Type B pancreatic cell (in vitro differentiated cells): ENCODE measurements around the gene DCAF6. TPM values are rescaled to one million over a fixed set of nuclear protein-coding genes. Genes with fewer than 3 reads are reported as not detected.

Experiments
- DNase-seq: peaks from one replicate; pipeline ENCODE4 v3.0.0; 2021; ENCODE audit warnings: mixed read lengths; ENCODE audit not compliant: unreplicated experiment; ENCODE audit errors: extremely low spot score
- H3K27ac Mint-ChIP-seq: 2 replicates; pipeline ENCODE4 v1.8.0; 2021; ENCODE audit warnings: mild to moderate bottlenecking, mixed read lengths
- H3K27me3 Mint-ChIP-seq: 2 replicates; pipeline ENCODE4 v1.8.0; 2021; ENCODE audit warnings: mixed read lengths
- H3K36me3 Mint-ChIP-seq: 2 replicates; pipeline ENCODE4 v1.8.0; 2021; ENCODE audit warnings: mixed read lengths
- H3K4me1 Mint-ChIP-seq: one replicate; pipeline ENCODE4 v1.8.0; 2021; ENCODE audit warnings: mixed read lengths; ENCODE audit not compliant: unreplicated experiment
- H3K4me3 Mint-ChIP-seq: 2 replicates; pipeline ENCODE4 v1.8.0; 2021; ENCODE audit warnings: mild to moderate bottlenecking, mixed read lengths
- H3K9me3 Mint-ChIP-seq: 2 replicates; pipeline ENCODE4 v1.8.0; 2021; ENCODE audit warnings: mixed read lengths
- CTCF ChIP-seq: fragments of 200-600 bp; sonication (generic); conservative IDR thresholded peaks from 2 replicates; pipeline ENCODE4 v1.5.0; 2021; ENCODE audit warnings: antibody characterized with exemption, mild to moderate bottlenecking
- total RNA-seq: library from RNA; stranded (reverse); gene quantifications from 2 replicates; pipeline ENCODE4 v1.2.1, GENCODE V29; 2021; ENCODE audit warnings: low replicate concordance

Gene DCAF6
- total RNA-seq, 1 donor from 2014 or later = 27.2 TPM

DNA sequence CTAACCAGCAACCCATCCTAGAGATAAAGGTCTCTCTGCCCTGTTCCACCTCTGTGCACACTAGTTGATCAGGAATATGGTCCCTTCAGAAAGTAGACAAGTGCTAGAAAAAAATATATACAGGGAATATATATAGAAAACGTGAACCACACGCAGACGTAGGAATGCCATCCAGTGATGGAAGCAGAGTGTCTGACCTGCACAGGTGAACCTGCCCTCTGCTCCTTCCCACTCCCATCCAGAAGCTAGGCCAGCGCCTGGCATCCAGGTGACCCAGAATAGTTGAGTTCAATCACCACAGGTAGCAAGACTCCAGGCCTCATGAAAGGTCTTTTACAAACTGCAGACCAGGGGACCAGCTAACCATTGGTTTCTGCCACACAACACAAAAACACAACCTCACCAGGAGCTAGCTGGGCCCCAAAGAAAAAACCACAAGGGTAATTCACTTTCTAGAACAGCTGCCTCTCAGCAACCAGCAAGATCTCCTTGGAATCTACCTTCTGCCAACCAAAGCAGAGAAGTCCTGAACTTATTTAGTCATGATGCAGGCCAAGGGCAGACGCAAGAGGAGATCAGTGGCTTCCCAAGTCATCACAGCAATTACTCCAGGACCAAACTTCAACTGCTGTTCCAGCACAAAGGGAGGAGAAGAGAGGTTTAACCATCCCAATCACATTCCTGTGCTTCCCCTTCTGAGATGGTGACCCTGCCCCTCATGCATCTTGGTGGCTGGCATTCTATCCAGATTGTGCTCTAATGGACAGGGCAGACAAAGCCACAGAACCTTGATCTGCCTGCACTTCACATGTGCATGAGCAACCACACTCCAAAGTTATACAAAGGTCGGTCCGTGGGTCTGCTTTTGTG is 147.2 kb downstream of the DCAF6 start:
- Mint-ChIP-seq H3K4me3 (no peak overlapping the region), H3K27ac (no peak overlapping the region), H3K4me1 (peaks cover 5% of the 10 kb centered on the region), H3K36me3 (peaks cover 22% of the 10 kb centered on the region), H3K9me3 (no peaks in the 10 kb centered on the region), H3K27me3 (no peaks in the 10 kb centered on the region)
- no peak for DNase-seq
- TF ChIP-seq CTCF = no peak

- peaks cover 5% of the 10 kb centered on the region for H3K4me1 Mint-ChIP-seq
- no peak for DNase-seq
- H3K27me3 Mint-ChIP-seq = no peaks in the 10 kb centered on the region
- peak; percentile 88 for TF ChIP-seq CTCF
- no peaks in the 10 kb centered on the region for H3K9me3 Mint-ChIP-seq
- peaks cover 22% of the 10 kb centered on the region for H3K36me3 Mint-ChIP-seq
- no peak overlapping the region for H3K27ac Mint-ChIP-seq
- no peak overlapping the region for H3K4me3 Mint-ChIP-seq
These were observed 148.1 kb downstream of the DCAF6 start for GRCh38 chr1:168084396-168085231.

GRCh38 chr1:168085401-168085872 is 149.0 kb downstream of the DCAF6 start:
- H3K36me3 Mint-ChIP-seq = peaks cover 23% of the 10 kb centered on the region
- peaks cover 5% of the 10 kb centered on the region for H3K4me1 Mint-ChIP-seq
- H3K27ac Mint-ChIP-seq = no peak overlapping the region
- no peaks in the 10 kb centered on the region for H3K9me3 Mint-ChIP-seq
- no peak for TF ChIP-seq CTCF
- H3K4me3 Mint-ChIP-seq = no peak overlapping the region
- DNase-seq = no peak
- H3K27me3 Mint-ChIP-seq = no peaks in the 10 kb centered on the region

GRCh38 chr1:168086438-168086837 is 150.0 kb downstream of the DCAF6 start:
- Mint-ChIP-seq H3K4me3 (no peak overlapping the region), H3K9me3 (no peaks in the 10 kb centered on the region), H3K27ac (no peak overlapping the region), H3K4me1 (peaks cover 5% of the 10 kb centered on the region), H3K27me3 (no peaks in the 10 kb centered on the region), H3K36me3 (peaks cover 22% of the 10 kb centered on the region)
- DNase-seq = no peak
- no peak for TF ChIP-seq CTCF

DNA sequence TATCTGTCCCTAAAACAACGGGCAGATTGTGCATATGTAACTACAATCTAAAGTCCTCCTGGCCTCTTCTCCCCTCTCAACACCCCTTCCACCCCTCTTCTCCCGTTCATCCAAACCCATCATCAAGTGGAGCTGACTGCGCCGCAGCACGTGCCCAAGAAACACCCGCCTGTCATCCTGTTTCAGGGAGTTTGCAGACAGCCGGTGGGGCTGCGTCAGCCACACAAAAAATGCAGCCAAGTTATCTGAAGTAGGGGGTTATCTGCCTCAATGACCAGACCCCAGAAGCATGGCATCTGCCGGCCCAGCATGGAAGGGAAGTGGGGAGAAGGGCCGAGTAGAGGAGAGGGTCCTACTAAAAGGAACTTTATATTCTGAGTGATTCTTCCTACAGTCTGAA is 151.2 kb downstream of the DCAF6 start:
- no peak overlapping the region for H3K4me3 Mint-ChIP-seq
- no peak for DNase-seq
- H3K27ac Mint-ChIP-seq = no peak overlapping the region
- H3K9me3 Mint-ChIP-seq = no peaks in the 10 kb centered on the region
- TF ChIP-seq CTCF = no peak
- H3K27me3 Mint-ChIP-seq = no peaks in the 10 kb centered on the region
- peaks cover 22% of the 10 kb centered on the region for H3K36me3 Mint-ChIP-seq
- H3K4me1 Mint-ChIP-seq = no peaks in the 10 kb centered on the region
